HG03066 (cell line): ENCODE results near the gene BACE2.
"Not testable (repeated sequence)": the region's sequence is repeated elsewhere in the genome, so short reads cannot be mapped to it uniquely, and the experiment has no call there.

ENCODE experiments used
- ATAC-seq: cut with Tn5 transposase; IDR thresholded peaks from one replicate; pipeline ENCODE4 v1.9.1; 2021; ENCODE audit warnings: low read depth; ENCODE audit not compliant: unreplicated experiment

Gene BACE2

GRCh38 chr21:41232013-41232412 is 64.1 kb downstream of the BACE2 start:
- ATAC-seq = no peak

DNA sequence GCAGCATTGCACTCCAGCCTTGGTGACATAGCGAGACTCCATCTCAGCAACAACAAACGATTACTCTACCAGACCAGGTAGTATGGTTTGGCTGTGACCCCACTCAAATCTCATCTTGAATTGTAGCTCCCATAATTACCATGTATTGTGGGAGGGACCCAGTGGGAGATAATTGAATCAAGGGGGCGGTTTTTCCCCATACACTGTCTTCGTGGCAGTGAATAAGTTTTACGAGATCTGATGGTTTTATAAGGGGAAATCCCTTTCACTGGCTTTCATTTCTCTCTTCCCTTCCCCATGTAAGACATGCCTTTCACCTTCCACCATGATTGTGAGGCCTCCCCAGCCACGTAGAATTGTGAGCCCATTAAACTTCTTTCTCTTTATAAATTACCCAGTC is 66.0 kb downstream of the BACE2 start:
- ATAC-seq = no peak

GRCh38 chr21:41234569-41234968 is 66.6 kb downstream of the BACE2 start:
- ATAC-seq = no peak

DNA sequence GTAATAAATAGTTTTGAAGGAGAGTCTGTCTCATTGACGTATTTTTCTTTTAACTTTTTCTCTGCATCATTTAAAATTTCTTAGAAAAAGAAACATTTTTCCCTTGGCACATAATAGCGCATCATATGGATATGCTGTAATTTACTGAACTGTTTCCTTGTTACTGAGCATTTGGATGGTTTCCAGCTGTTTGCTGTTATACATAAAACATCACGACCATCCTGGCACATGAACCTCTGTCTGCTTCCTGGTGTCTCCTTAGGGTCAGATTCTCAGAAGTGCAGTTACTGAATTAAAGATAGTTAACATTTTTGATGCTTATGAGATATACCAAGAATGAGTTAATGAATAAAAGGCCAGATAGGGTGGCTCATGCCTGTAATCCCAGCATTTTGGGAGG is 67.2 kb downstream of the BACE2 start:
- ATAC-seq = no peak

DNA sequence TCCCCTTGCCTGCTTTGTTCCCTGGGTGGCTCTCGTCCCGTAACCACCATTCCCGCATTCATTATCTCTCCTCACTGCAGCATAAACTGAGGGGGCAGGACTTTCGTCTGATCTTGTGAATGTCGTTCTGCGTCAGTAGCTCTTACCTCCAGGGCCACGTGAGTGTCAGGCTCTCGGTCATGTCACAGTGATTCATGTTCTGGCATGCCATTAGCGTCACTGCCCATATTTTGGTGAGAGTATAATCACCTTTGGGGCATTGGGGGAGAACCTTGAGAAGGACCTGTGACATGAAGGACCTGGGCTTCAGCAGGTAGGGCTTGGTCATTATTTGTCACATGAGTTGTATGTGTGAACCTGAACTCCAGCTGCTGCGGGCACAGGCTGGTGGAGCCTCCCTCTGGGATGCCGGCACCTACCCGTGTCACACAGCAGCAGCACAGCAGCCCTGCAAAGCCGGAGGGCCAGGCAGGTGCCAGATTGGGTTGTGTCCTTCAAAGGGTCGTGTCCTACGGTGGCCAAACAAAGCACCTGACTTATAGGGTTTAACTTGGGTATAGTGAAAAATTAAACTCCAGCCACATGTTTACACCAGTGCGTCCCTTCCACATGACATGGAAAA is 68.5 kb downstream of the BACE2 start:
- no peak for ATAC-seq

DNA sequence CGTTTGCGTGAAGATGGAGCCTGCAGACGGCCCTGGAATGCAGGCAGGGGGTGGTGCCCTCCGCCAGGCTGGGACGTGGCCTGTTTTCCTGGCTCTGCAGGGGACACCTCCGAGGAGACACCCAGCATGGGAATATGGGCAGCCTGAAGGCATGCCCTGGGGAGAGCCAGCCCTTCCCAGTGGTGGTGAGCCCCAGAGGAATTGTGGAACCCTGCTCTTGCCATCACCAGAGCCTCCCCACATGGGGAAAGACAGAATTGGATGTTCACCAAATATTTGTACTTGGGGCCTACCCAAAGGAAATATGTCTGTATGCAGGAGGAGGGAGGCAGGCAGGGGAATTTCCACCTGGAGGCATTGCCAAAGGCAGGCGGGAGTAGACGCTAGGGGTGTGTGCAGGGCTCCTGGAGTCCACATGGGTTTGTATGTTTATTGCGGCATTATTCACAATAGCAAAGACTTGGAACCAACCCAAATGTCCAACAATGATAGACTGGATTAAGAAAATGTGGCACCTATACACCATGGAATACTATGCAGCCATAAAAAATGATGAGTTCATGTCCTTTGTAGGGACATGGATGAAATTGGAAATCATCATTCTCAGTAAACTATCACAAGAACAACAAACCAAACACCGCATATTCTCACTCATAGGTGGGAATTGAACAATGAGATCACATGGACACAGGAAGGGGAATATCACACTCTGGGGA is 70.3 kb downstream of the BACE2 start:
- ATAC-seq = not testable (repeated sequence)

GRCh38 chr21:41240040-41240439 is 72.1 kb downstream of the BACE2 start:
- ATAC-seq = no peak

- no peak for ATAC-seq
Measured at GRCh38 chr21:41241341-41241740, 73.4 kb downstream of the BACE2 start.

DNA sequence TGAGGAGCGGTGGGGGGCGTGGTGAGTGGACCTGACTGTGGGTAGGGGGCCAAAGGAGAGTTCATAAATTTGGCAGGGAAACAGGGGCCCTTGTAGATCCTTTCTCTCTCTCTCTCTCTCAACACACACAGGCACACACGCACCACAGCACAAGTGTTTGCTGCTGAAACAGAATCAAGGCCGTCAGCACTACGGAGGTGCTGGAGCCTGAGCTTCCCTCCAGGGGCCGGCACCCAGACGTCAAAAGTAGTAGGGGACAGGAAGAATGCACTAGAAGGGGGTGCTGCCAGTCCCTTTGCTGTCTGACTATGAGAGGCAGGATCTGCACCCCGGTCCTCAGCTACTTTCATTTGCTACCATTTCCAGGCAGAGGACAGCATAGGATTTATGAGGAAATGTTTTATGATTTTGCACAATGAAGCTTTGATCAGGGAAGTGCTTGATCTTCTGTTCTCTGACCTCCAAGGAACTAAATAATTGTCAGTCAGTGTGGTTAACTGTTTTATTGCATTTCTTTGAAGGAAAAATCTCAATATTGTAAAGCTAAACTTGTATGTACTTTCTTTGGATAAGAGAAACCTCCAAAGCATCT is 74.4 kb downstream of the BACE2 start:
- ATAC-seq = no peak

GRCh38 chr21:41243107-41243506 is 75.1 kb downstream of the BACE2 start:
- no peak for ATAC-seq

- ATAC-seq = not testable (repeated sequence)
Measured at GRCh38 chr21:41244266-41244880, 76.4 kb downstream of the BACE2 start.

GRCh38 chr21:41245509-41246135 is 77.7 kb downstream of the BACE2 start:
- ATAC-seq = no peak

DNA sequence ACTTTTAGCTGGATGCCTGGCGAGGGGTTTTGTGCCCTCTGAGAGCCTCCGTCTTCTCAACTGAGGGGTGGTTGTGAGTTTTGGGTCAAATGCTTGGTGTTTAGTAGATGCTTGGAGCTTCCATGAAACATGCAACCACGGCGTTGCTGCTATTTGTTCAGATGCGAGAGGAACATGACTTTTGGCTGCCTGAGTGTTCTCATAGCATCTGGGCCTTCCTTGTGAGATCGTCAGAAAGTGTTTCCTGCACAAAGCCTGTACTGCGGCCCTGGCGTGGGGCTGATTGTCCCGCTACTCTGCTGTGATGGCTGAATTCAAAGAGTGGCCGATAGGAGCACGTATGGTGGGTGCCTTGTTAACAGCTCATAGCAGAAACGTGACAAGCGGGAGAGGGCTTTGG is 78.8 kb downstream of the BACE2 start:
- ATAC-seq = no peak

DNA sequence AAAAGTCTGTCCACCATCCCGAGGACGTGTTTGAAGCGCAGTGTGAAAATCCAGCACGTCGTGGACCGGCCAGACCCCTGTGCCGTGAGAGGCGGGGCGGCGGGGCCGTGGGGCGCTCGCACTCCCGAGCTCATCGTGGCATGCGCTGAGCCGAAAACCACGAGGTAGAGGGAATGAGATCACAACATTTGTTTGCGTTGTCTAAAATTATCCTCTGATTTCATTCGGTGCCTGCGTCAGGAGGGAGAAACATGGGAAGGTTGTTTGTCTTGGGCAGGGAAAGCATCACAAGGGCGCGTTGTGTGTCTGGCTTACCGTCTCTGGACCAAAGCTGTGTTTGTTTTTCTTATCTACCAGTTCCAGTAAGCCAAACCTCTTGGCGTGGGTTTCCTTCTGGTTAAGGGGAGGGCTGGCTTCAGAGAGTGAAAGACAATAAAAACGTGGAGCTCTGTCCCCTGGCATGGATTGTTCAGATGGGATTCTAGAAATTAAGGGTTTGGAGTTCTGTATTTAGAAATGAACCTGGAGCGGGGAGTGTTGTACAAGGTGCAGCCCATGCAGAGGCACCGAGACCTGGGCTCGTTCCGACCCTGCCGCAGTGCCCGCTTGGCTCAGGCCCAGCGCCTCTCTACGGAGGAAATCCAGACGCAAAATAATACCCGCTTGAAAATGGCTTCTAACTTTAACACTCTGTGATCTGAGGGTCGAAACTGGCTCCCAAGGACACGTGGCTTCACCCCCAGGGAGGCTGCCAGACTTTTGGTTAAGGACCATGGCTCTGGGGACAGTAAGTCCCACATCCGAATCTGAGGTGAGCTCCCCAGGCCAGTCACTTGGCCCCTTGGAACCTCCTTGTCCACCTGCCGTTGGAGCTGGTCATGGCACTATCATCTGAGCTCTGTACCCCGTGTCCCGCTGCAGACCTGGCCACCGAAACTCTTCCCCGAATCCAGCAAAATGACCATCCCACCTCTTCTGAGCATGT is 79.9 kb downstream of the BACE2 start:
- no peak for ATAC-seq

DNA sequence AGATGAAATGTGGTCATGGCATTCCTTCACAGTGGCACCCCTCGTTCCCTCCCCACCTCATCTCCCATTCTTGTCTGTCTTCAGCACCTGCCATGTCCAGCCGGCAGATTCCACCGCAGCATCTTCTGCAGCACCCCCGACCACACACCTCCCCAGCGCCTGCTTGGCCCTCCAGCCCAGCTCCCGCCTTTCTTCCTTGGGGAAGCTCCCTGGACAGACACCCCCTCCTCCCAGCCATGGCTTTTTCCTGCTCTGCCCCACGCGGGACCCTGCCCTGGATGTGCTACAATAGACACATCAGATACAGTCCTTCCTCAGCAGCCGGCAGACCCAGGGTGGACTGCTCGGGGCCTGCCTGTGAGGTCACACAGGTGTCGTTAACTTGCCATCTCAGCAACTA is 81.5 kb downstream of the BACE2 start:
- ATAC-seq = no peak

- no peak for ATAC-seq
Measured at GRCh38 chr21:41250519-41250918, 82.6 kb downstream of the BACE2 start.

- ATAC-seq = no peak
Measured at GRCh38 chr21:41251961-41252642, 84.1 kb downstream of the BACE2 start.

- ATAC-seq = no peak
Measured at GRCh38 chr21:41254090-41254700, 86.2 kb downstream of the BACE2 start.

DNA sequence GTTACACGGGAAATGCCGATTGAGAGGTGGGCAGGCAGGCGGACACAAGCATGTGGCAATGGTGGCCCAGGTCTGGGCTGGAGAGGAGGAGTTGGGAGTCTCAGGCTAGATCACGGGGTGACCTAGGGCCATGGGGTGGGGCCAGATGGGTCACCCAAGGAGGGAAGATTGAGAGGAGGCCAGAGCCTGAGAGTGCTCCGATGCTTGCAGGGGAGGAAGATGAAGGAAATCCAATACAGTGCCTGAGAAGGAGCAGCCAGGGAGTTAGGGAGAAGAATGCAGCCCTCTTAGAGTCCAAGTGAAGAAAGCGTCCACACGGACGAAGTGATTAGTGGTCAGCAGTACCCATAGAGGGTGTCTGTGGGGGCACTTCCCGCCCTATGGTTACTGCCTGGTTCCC is 87.2 kb downstream of the BACE2 start:
- no peak for ATAC-seq
